ENCODE results near the gene OR2A25. TPM values are rescaled to one million over a fixed set of nuclear protein-coding genes. Genes with fewer than 3 reads are reported as not detected.

Gene OR2A25
- total RNA-seq, 4 donors from 2014 or later = not detected

- TF ChIP-seq POLR2A (IDR thresholded peaks at IDR 0.05) (no peak), CTCF (IDR thresholded peaks at IDR 0.05) (no peak)
- 90 to 95% methylated on average over 8 of the region's 8 CpGs for WGBS, 2 donors
- H3K4me3 ChIP-seq (ENCODE audit: low read depth, poor library complexity, severe bottlenecking) = no peak overlapping the region
- intact Hi-C loops (cut with DNase I; ENCODE audit: low total_unique reads) = no loop called here
- no peak for DNase-seq (ENCODE audit: low spot score in 2 of 2)
Measured at GRCh38 chr7:144074374-144074773, 4.8 kb downstream of the OR2A25 start.

- WGBS, 2 donors = 87 to 89% methylated on average over 2 of the region's 2 CpGs
- H3K4me3 ChIP-seq (ENCODE audit: low read depth, poor library complexity, severe bottlenecking) = no peak within 1 kb of the TSS
- no peak for DNase-seq (ENCODE audit: low spot score in 2 of 2)
- intact Hi-C loops (cut with DNase I; ENCODE audit: low total_unique reads) = no loop called here
- TF ChIP-seq CTCF (IDR thresholded peaks at IDR 0.05) (no peak), POLR2A (IDR thresholded peaks at IDR 0.05) (no peak)
Measured at GRCh38 chr7:144085978-144086377, 16.4 kb downstream of the OR2A25 start, which contains the start of gene OR2A12. OR2A12 (plus strand) TSS chr7:144086278; CDS start chr7:144095108, 8,830 bp downstream.

- 49 to 52% methylated on average over 4 of the region's 4 CpGs for WGBS, 2 donors
- no peak for DNase-seq (ENCODE audit: low spot score in 2 of 2)
- intact Hi-C loops (cut with DNase I; ENCODE audit: low total_unique reads) = no loop called here
- no peak overlapping the region for H3K4me3 ChIP-seq (ENCODE audit: low read depth, poor library complexity, severe bottlenecking)
- TF ChIP-seq CTCF (IDR thresholded peaks at IDR 0.05) (no peak), POLR2A (IDR thresholded peaks at IDR 0.05) (no peak)
Measured at GRCh38 chr7:144086730-144087129, 17.1 kb downstream of the OR2A25 start.

GRCh38 chr7:144087230-144087629 is 17.6 kb downstream of the OR2A25 start:
- no peak overlapping the region for H3K4me3 ChIP-seq (ENCODE audit: low read depth, poor library complexity, severe bottlenecking)
- TF ChIP-seq CTCF (IDR thresholded peaks at IDR 0.05) (no peak), POLR2A (IDR thresholded peaks at IDR 0.05) (no peak)
- DNase-seq (ENCODE audit: low spot score in 2 of 2) = no peak
- 50 to 66% methylated on average over 1 of the region's 1 CpG for WGBS, 2 donors
- intact Hi-C loops (cut with DNase I; ENCODE audit: low total_unique reads) = no loop called here

GRCh38 chr7:144090667-144091066 is 21.1 kb downstream of the OR2A25 start:
- no peak for TF ChIP-seq CTCF (IDR thresholded peaks at IDR 0.05)
- TF ChIP-seq POLR2A (IDR thresholded peaks at IDR 0.05) = no peak
- intact Hi-C loops (cut with DNase I; ENCODE audit: low total_unique reads) = no loop called here
- 89 to 94% methylated on average over 3 of the region's 3 CpGs for WGBS, 2 donors
- no peak for DNase-seq (ENCODE audit: low spot score in 2 of 2)
- no peak overlapping the region for H3K4me3 ChIP-seq (ENCODE audit: low read depth, poor library complexity, severe bottlenecking)

- TF ChIP-seq POLR2A (IDR thresholded peaks at IDR 0.05) = no peak
- no peak for TF ChIP-seq CTCF (IDR thresholded peaks at IDR 0.05)
- intact Hi-C loops (cut with DNase I; ENCODE audit: low total_unique reads) = no loop called here
- H3K4me3 ChIP-seq (ENCODE audit: low read depth, poor library complexity, severe bottlenecking) = no peak overlapping the region
- DNase-seq (ENCODE audit: low spot score in 2 of 2) = no peak
Measured at GRCh38 chr7:144098776-144099175, 29.2 kb downstream of the OR2A25 start.

All from lower leg skin (tissue), 4 donors.